ENCODE results near the gene MRPS11. TPM values are rescaled to one million over a fixed set of nuclear protein-coding genes. Genes with fewer than 3 reads are reported as not detected.

MRPS11 gene
- total and polyA plus RNA-seq, 10 of the 15 experiments (the other 5 are each of a cell fraction or from before 2014, with no cell fraction given): 37.1 to 148 (median 68.7) TPM

- CTCF ChIA-PET: no interaction called here
Measured at GRCh38 chr15:88423331-88423730, 44.2 kb upstream of the MRPS11 start.

DNA sequence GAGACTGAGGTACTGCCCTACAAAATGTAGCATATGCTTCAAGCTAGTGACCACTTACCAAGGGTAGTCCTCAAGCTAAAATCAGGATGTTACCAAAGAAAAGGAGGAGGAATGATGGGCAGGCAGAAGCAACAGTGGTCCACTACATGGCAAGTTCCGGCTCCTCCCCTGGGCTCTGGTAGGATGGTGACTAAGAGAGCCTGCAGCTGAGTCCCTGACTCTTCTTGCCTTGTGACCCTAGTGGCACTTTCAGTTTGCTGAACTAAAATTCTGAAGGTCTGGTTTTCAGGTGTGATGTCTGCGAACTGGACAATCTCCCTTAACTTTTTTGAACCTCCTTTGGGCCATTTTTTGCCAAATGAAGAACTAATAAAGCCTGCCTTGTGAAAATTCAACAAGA lies 41.2 kb upstream of the MRPS11 start:
- POLR2A ChIA-PET: no interaction called here
- FAIRE-seq (no peak), DNase-seq (ENCODE audit: low read depth, low spot score) (no peak), ATAC-seq (no peak)
- no peaks in the 10 kb centered on the region for H4K20me1 ChIP-seq (ENCODE audit: control insufficient read depth, insufficient read depth)
- H3K9ac ChIP-seq (ENCODE audit: control insufficient read depth, insufficient read depth, low read length): no peak overlapping the region
- in situ Hi-C loops (cut with MboI): no loop called here
- CTCF ChIA-PET: interaction anchor here (0.8 kb wide), 1 partner anchor 25 kb away, joined by 3 read pairs; no protein-coding TSS in a partner anchor
- BruUV-seq (replicated peaks): no TSS peak
- H3K27ac ChIP-seq (ENCODE audit: control insufficient read depth, insufficient read depth): no peak overlapping the region
- H3K4me3 ChIP-seq: no peak overlapping the region
- H3K79me2 ChIP-seq (ENCODE audit: control insufficient read depth, insufficient read depth, low read length): no peaks in the 10 kb centered on the region
- peaks cover 2 to 6% of the 10 kb centered on the region in 2 experiments; a peak in 2 of 4 replicates for H3K27me3 ChIP-seq (replicated peaks in 1 of 2; ENCODE audit: control insufficient read depth in 2 of 2, insufficient read depth in 2 of 2, low read length in 1 of 2)
- RAD21 ChIA-PET (ENCODE audit: unreplicated experiment): no interaction called here
- H3K4me1 ChIP-seq (ENCODE audit: control insufficient read depth, insufficient read depth, low read length): no peaks in the 10 kb centered on the region
- SMC1A ChIA-PET (ENCODE audit: uncharacterized antibody, unreplicated experiment): interaction anchor here (0.6 kb wide), 1 partner anchor 145 kb away, joined by 3 read pairs; no protein-coding TSS in a partner anchor
- H2AFZ ChIP-seq (ENCODE audit: control insufficient read depth, low read depth, low read length): no peak overlapping the region
- no peaks in the 10 kb centered on the region for H3K9me3 ChIP-seq (replicated peaks; ENCODE audit: control insufficient read depth, insufficient read depth, low read length)
- intact Hi-C loops (cut with micrococcal nuclease; ENCODE audit: unreplicated experiment): no loop called here
- no peak overlapping the region for H3K4me2 ChIP-seq (ENCODE audit: control insufficient read depth, insufficient read depth)
- no peaks in the 10 kb centered on the region for H3K36me3 ChIP-seq (ENCODE audit: control insufficient read depth in 2 of 2, insufficient read depth in 2 of 2, low read length in 1 of 2)
- WGBS (ENCODE audit: insufficient coverage, insufficient replicate concordance, low lambda C conversion rate, missing lambda C conversion rate): 44% methylated on average over 2 of the region's 2 CpGs
- TF ChIP-seq HDAC6 (IDR thresholded peaks at IDR 0.05; ENCODE audit: unreplicated experiment) (no peak), SIN3A (IDR thresholded peaks at IDR 0.05; ENCODE audit: low read depth, low read length) (no peak), E2F4 (IDR thresholded peaks at IDR 0.05; ENCODE audit: low read depth, low read length) (no peak), KDM1A (IDR thresholded peaks at IDR 0.05; ENCODE audit: borderline replicate concordance) (no peak), MTA3 (IDR thresholded peaks at IDR 0.05; ENCODE audit: borderline replicate concordance, low read length) (no peak), FOXK2 (IDR thresholded peaks at IDR 0.05) (no peak), STAT1 (conservative IDR thresholded peaks at IDR 0.05) (no peak), ETV6 (conservative IDR thresholded peaks at IDR 0.05 in 1 of 2, IDR thresholded peaks at IDR 0.05 in 1 of 2; ENCODE audit: borderline replicate concordance in 1 of 2, low read depth in 1 of 2) (no peak)
- TF ChIP-seq, protein P1, sequence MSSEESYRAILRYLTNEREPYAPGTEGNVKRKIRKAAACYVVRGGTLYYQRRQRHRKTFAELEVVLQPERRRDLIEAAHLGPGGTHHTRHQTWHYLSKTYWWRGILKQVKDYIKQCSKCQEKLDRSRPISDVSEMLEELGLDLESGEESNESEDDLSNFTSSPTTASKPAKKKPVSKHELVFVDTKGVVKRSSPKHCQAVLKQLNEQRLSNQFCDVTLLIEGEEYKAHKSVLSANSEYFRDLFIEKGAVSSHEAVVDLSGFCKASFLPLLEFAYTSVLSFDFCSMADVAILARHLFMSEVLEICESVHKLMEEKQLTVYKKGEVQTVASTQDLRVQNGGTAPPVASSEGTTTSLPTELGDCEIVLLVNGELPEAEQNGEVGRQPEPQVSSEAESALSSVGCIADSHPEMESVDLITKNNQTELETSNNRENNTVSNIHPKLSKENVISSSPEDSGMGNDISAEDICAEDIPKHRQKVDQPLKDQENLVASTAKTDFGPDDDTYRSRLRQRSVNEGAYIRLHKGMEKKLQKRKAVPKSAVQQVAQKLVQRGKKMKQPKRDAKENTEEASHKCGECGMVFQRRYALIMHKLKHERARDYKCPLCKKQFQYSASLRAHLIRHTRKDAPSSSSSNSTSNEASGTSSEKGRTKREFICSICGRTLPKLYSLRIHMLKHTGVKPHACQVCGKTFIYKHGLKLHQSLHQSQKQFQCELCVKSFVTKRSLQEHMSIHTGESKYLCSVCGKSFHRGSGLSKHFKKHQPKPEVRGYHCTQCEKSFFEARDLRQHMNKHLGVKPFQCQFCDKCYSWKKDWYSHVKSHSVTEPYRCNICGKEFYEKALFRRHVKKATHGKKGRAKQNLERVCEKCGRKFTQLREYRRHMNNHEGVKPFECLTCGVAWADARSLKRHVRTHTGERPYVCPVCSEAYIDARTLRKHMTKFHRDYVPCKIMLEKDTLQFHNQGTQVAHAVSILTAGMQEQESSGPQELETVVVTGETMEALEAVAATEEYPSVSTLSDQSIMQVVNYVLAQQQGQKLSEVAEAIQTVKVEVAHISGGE (CRISPR knock-in tag; IDR thresholded peaks at IDR 0.05): no peak

More at GRCh38 chr15:88423331-88423730, 44.2 kb upstream of the MRPS11 start:
- H3K27me3 ChIP-seq (replicated peaks in 1 of 2; ENCODE audit: control insufficient read depth in 2 of 2, insufficient read depth in 2 of 2, low read length in 1 of 2): peaks cover 1 to 2% of the 10 kb centered on the region in 2 experiments; a peak in 2 of 4 replicates
- no TSS peak for BruUV-seq (replicated peaks)
- H2AFZ ChIP-seq (ENCODE audit: control insufficient read depth, low read depth, low read length): no peak overlapping the region
- H3K36me3 ChIP-seq (ENCODE audit: control insufficient read depth in 2 of 2, insufficient read depth in 2 of 2, low read length in 1 of 2): no peaks in the 10 kb centered on the region
- intact Hi-C loops (cut with micrococcal nuclease; ENCODE audit: unreplicated experiment): no loop called here
- H3K4me3 ChIP-seq: no peak overlapping the region
- TF ChIP-seq, protein P2, sequence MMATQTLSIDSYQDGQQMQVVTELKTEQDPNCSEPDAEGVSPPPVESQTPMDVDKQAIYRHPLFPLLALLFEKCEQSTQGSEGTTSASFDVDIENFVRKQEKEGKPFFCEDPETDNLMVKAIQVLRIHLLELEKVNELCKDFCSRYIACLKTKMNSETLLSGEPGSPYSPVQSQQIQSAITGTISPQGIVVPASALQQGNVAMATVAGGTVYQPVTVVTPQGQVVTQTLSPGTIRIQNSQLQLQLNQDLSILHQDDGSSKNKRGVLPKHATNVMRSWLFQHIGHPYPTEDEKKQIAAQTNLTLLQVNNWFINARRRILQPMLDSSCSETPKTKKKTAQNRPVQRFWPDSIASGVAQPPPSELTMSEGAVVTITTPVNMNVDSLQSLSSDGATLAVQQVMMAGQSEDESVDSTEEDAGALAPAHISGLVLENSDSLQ (IDR thresholded peaks at IDR 0.05): no peak
- no peak for TF ChIP-seq NFIC (IDR thresholded peaks at IDR 0.05; ENCODE audit: low read depth, low read length)
- no peak for TF ChIP-seq ATF7 (IDR thresholded peaks at IDR 0.05; ENCODE audit: low read depth)
- no peak overlapping the region for H3K9ac ChIP-seq (ENCODE audit: control insufficient read depth, insufficient read depth, low read length)
- no peak overlapping the region for H3K4me2 ChIP-seq (ENCODE audit: control insufficient read depth, insufficient read depth)
- RAD21 ChIA-PET (ENCODE audit: unreplicated experiment): no interaction called here
- in situ Hi-C loops (cut with MboI): no loop called here
- H4K20me1 ChIP-seq (ENCODE audit: control insufficient read depth, insufficient read depth): no peaks in the 10 kb centered on the region
- H3K9me3 ChIP-seq (replicated peaks; ENCODE audit: control insufficient read depth, insufficient read depth, low read length): no peaks in the 10 kb centered on the region
- 44% methylated on average over 8 of the region's 8 CpGs for WGBS (ENCODE audit: insufficient coverage, insufficient replicate concordance, low lambda C conversion rate, missing lambda C conversion rate)
- POLR2A ChIA-PET: no interaction called here
- no peak for DNase-seq (ENCODE audit: low read depth, low spot score)
- SMC1A ChIA-PET (ENCODE audit: uncharacterized antibody, unreplicated experiment): no interaction called here
- FAIRE-seq: no peak
- H3K27ac ChIP-seq (ENCODE audit: control insufficient read depth, insufficient read depth): no peak overlapping the region
- H3K79me2 ChIP-seq (ENCODE audit: control insufficient read depth, insufficient read depth, low read length): no peaks in the 10 kb centered on the region
- no peak for ATAC-seq
- no peaks in the 10 kb centered on the region for H3K4me1 ChIP-seq (ENCODE audit: control insufficient read depth, insufficient read depth, low read length)
